ENCODE results near the gene ATXN2. TPM values are rescaled to one million over a fixed set of nuclear protein-coding genes. Genes with fewer than 3 reads are reported as not detected.
"Not testable (repeated sequence)": the region's sequence is repeated elsewhere in the genome, so short reads cannot be mapped to it uniquely, and the experiment has no call there.

Gene ATXN2
- total RNA-seq, 4 donors from 2014 or later, result 20.4 to 28.1 (median 22.2) TPM

GRCh38 chr12:111558107-111558376, 41.1 kb downstream of the ATXN2 start:
- H3K36me3 ChIP-seq, result no peaks in the 10 kb centered on the region
- no peak for ATAC-seq

GRCh38 chr12:111557271-111558106, 41.6 kb downstream of the ATXN2 start:
- intact Hi-C loops (cut with DNase I; ENCODE audit: low total_unique reads), result no loop called here
- DNase-seq (no peak), ATAC-seq (no peak)
- Histone ChIP-seq H3K36me3 (no peaks in the 10 kb centered on the region), H3K27ac (no peak overlapping the region), H3K4me3 (no peak overlapping the region), H3K4me1 (peaks cover 11 to 14% of the 10 kb centered on the region in 2 donors), H3K9me3 (no peaks in the 10 kb centered on the region), H3K27me3 (no peaks in the 10 kb centered on the region)
- no peak for TF ChIP-seq POLR2A (IDR thresholded peaks at IDR 0.05)
- TF ChIP-seq CTCF (IDR thresholded peaks at IDR 0.05 in 4 of 5, conservative IDR thresholded peaks at IDR 0.05 in 1 of 5), result no peak
- in situ Hi-C loops (cut with MboI; ENCODE audit: low sequenced_read_pairs in 4 of 4), result no loop called here

More at GRCh38 chr12:111558107-111558376, 41.1 kb downstream of the ATXN2 start:
- H3K27me3 ChIP-seq, result no peaks in the 10 kb centered on the region
- H3K27ac ChIP-seq, result no peak overlapping the region
- intact Hi-C loops (cut with DNase I; ENCODE audit: low total_unique reads), result no loop called here
- H3K9me3 ChIP-seq, result no peaks in the 10 kb centered on the region
- in situ Hi-C loops (cut with MboI; ENCODE audit: low sequenced_read_pairs in 4 of 4), result no loop called here
- H3K4me1 ChIP-seq, result peaks cover 17 to 19% of the 10 kb centered on the region in 2 donors
- TF ChIP-seq CTCF (IDR thresholded peaks at IDR 0.05 in 4 of 5, conservative IDR thresholded peaks at IDR 0.05 in 1 of 5), result no peak
- DNase-seq, result no peak
- H3K4me3 ChIP-seq, result no peak overlapping the region

- H3K36me3 ChIP-seq, result peaks cover 0 to 4% of the 10 kb centered on the region in 2 donors
- intact Hi-C loops (cut with DNase I; ENCODE audit: low total_unique reads), result no loop called here
- no peak for DNase-seq
- H3K4me3 ChIP-seq, result no peak overlapping the region
- H3K27me3 ChIP-seq, result no peaks in the 10 kb centered on the region
- in situ Hi-C loops (cut with MboI; ENCODE audit: low sequenced_read_pairs in 4 of 4), result no loop called here
- no peak overlapping the region for H3K27ac ChIP-seq
- peaks cover 8 to 11% of the 10 kb centered on the region in 2 donors for H3K4me1 ChIP-seq
- TF ChIP-seq POLR2A (IDR thresholded peaks at IDR 0.05) (no peak), CTCF (IDR thresholded peaks at IDR 0.05 in 4 of 5, conservative IDR thresholded peaks at IDR 0.05 in 1 of 5) (no peak)
- no peaks in the 10 kb centered on the region for H3K9me3 ChIP-seq
- no peak for ATAC-seq
Observed at GRCh38 chr12:111556676-111557075, 42.4 kb downstream of the ATXN2 start.

- H3K4me3 ChIP-seq; intact Hi-C loops (cut with DNase I; ENCODE audit: low total_unique reads); in situ Hi-C loops (cut with MboI; ENCODE audit: low sequenced_read_pairs in 4 of 4); H3K27ac ChIP-seq; ATAC-seq; DNase-seq; H3K4me1 ChIP-seq; H3K9me3 ChIP-seq; H3K36me3 ChIP-seq; H3K27me3 ChIP-seq: not testable (repeated sequence)
Observed at GRCh38 chr12:111555313-111555712, 43.8 kb downstream of the ATXN2 start.

- Histone ChIP-seq H3K4me3 (no peak overlapping the region), H3K9me3 (no peaks in the 10 kb centered on the region), H3K27me3 (no peaks in the 10 kb centered on the region), H3K27ac (no peak overlapping the region), H3K4me1 (no peaks in the 10 kb centered on the region), H3K36me3 (peaks cover 0 to 26% of the 10 kb centered on the region in 2 donors)
- in situ Hi-C loops (cut with MboI; ENCODE audit: low sequenced_read_pairs in 4 of 4), result loop anchor here in 1 of 4 donors (25.0 kb wide), 1 partner anchor 160 kb away; no protein-coding TSS in a partner anchor
- no peak for ATAC-seq
- intact Hi-C loops (cut with DNase I; ENCODE audit: low total_unique reads), result no loop called here
- TF ChIP-seq POLR2A (IDR thresholded peaks at IDR 0.05), result no peak
- DNase-seq, result no peak
Observed at GRCh38 chr12:111546758-111547383, 52.2 kb downstream of the ATXN2 start.
